ENCODE measurements around the gene NF1.

GRCh38 chr17:31073411-31073810, 21.4 kb upstream of the NF1 start:
- no peak for TF ChIP-seq POLR2A (IDR thresholded peaks at IDR 0.05)
- TF ChIP-seq CTCF (IDR thresholded peaks at IDR 0.05): no peak
- no peak for TF ChIP-seq POLR2AphosphoS5 (IDR thresholded peaks at IDR 0.05)
